ENCODE measurements around the gene DLG2.

Gene DLG2

DNA sequence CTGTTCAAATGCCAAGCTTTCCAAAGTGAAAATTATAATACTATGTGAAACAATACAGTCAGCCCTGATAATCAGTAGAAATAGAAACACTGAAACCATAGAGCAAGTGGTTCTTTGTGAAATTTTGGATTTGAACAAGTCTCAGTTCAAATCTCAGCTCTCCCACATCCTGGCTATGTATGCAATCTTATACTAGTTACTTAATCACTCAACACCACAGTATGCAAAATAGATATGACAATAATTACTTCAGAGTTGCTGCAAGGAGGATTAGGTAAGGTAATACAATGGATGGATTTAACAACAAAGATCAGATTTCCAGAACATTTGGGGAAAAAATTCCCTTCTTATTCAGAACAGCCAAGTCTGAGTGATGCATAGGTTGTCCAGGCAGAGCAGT lies 1489.2 kb downstream of the DLG2 start:
- DNase-seq: no peak

DNA sequence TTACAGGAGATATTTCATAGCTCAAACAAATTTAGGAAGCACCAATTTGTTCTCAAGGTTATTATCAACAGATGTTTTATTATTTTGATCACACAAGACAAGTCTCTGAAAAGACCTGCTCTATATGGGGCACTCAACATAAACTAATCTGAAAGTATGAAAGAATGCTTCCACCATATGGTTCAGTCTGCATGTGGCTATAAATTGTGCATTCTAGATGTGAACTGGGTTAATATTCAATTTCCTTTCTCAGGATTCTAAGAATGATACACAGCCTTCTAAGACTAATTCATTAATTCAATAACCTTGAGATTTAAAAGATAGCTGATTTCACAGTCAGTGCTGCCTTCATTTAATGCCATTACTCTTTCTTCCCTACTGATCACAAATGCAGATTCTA lies 1489.6 kb downstream of the DLG2 start:
- DNase-seq: no peak

GRCh38 chr11:84136926-84137325 lies 1490.2 kb downstream of the DLG2 start:
- no peak for DNase-seq

- no peak for DNase-seq
Measured at GRCh38 chr11:84130646-84131427, 1496.3 kb downstream of the DLG2 start.

- DNase-seq: no peak
Measured at GRCh38 chr11:84129961-84130576, 1497.1 kb downstream of the DLG2 start.

DNA sequence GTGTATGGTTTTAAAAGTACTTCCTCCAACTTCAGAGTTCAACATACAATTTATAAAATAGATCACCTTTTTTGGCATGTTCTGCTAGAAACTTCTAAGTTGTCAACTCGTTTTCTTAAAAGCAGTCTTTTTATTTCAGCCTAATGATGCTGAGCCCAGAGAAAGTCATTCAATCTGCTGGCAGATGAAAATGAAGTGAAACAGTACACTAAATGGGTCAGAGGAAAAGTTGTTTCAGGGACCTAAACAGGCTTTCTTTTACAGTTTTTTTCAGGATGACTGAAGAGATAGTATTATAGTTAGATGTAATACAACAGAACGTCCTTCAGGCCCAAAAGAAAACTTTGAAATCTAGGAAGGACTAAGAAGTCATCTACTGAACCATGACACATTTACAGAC lies 1498.3 kb downstream of the DLG2 start:
- no peak for DNase-seq

DNA sequence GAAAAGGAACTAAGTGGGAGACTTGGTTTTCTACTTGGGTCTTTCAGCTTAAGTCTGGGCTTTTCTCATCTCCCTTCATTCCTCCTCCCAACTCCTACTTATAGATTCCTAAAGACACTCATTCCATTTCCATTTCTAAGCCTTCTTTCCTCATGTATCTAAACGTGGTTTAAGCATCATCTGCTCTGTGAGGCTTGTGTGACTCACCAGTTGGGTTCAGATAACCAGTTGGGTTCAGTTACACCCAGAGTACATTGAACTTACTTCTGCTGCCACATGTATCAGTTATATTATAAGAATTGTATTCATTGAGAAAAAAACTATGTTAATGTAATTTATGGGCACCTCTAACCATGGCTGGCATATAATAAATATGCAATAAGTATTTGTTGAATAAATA lies 1509.8 kb downstream of the DLG2 start:
- no peak for DNase-seq

DNA sequence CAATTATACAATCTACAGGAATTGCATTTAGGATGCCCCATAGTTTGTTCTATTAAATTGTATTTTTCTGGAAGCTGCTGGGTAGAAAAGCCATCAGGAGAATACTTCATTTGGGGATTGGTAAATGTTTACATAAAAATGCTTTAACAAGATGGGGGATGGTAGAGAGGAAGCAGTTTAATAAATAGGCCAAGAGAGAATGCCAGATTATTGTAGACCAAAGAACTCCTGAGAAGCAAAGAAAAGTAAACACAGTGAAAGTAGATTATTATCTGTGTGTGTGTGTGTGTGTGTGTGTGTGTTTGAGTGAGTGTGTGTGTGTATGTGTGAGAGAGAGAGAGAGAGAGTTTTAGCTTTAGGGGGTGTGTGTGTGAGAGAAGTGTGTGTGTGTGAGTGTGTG lies 1520.6 kb downstream of the DLG2 start:
- no peak for DNase-seq

DNA sequence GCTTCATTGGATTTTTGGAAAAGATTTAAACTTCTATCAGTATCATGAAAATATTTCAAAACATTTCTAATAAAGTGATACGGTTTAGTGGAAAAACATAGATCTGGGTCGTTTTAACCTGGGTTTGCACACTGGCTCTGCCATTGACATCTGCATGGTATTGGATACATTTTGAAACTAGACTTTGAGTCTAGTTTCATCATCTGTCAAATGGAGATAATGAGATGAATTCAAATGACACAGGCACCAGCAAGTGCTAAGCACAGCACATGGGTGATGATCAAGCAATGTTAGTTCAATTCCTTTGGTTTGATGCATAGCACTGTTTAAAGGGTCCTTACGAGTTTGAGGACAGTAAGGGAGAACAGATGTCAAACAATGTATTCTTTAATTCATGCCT lies 1522.0 kb downstream of the DLG2 start:
- no peak for DNase-seq

DNA sequence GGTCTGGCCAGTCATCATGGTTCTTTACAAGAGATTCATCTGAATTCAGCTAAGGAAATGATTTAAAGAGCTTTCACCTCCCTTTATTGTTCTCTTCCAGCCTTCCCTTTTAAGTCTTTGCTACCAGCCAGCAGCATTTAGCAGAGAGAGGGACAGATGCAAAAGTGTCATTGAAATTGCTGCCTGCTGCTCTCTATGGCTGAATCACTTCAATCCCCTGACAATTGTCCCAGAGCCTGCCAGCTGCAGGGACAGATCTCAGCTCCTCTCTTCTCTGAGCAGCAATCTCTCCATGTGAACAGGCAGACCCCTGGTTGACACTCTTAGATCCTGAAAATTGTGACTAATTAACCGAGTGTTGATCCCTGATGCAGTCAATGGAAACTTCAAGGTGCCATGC lies 1524.0 kb downstream of the DLG2 start:
- no peak for DNase-seq

DNA sequence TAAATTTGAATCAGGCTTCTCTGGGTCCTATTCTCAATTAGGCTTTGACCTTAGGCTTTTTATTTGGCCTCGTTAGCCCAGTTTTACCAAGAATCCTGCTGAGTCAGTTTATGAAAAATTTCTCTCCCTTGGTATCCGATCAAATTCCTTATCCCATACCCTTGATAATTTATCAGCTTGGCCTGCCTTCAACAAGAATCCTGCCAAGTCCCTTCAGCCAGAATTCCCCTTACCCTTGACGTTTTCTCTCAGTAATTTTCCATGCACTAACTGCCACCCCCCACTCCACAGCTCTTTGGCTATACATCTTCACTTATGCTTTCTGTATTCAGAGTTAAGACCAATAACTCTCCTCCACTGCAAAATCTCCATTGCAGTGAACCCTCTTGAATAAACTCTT lies 1530.0 kb downstream of the DLG2 start:
- DNase-seq: no peak

DNA sequence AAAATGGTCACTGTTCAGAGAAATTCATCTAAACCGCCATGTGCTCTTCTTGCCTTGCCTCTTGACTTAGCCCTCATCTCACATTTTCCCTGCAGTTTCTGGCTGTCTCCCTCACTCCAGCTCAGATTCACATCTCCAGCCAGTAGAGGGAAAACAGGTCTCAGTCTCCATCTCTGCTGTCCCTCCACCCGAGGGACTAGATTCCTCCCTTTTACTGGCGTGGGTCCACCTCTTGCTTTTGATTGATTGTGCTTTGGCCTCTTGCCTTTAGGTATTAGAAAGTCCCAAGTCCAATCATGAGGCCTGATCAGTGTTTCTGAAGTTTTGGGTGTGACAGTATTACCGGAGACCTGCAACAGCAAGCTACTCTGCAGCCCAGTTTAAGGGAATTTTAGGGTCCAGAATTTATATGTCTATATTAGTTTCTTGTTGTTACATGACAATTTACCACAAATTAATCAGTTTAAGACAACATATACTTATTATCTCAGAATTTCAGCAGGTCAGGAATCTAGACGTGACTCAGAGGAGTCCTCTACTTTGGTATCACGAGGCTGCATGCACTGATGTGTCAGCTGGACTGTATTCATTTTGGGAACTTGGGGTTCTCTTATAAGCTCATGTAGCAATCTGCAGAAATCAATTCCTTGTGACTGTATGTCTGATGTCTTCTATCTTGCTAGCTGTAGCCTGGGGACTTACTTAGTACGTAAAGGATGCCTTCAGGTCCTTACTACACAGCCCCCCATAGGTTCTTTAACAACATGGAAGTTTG lies 1535.7 kb downstream of the DLG2 start:
- DNase-seq: no peak

GRCh38 chr11:84089072-84090057 lies 1537.8 kb downstream of the DLG2 start:
- no peak for DNase-seq

DNA sequence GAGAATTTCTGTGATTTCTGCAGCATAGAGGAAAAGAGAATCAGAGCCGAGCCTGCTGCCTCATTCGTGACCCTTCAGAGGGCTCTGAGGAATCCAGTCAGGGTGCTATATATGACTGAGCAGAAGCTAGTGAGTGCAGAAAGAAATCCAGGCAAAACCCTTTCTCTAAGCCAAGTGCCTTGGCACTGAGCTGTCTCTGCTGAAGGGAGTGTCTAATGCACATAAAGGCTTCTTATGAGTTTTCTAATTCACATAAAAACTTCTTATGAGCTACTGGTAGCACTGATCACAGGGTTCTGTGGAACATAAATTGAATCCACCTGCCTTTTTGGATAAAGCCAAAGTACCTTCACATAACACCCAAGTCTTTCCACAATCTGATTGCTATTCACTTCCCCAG lies 1555.3 kb downstream of the DLG2 start:
- no peak for DNase-seq

DNA sequence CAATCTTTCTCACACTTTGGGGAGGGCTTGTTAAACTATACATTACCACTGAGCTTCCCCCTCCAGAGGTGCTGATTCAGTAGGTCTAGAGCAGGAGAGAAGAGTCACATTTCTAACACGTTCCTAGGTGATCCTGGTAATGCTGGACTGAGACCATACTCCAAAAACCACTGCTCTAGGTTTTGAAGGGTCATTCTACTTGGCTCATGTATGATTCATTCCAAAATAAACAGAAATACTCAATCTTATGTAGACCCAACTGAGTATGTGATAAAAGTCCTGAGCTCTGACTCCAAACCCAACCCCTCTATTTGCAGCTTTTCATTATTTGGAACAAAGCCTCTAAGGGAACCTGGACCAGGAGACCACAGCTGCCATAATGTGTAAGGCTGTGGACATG lies 1558.1 kb downstream of the DLG2 start:
- DNase-seq: no peak

- no peak for DNase-seq
Measured at GRCh38 chr11:84061726-84062125, 1565.4 kb downstream of the DLG2 start.

- no peak for DNase-seq
Measured at GRCh38 chr11:84056653-84057376, 1570.3 kb downstream of the DLG2 start.

DNA sequence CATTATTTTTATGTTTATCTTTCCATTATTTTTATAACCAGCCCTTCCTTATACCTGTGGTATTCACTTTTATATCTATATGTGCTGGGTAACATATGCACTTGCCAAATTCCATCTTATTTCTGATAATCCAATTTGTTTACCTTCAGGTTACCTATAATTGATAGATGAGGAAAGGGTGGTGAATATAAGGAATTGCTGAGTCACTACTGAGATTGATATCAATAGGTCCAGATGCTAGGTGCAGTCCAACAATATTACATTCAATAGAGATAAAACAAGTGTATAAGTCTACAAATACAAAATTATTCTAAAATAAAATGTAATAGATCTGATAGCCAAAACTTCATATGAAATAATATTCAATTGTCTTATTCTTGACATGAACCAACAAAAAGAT lies 1582.0 kb downstream of the DLG2 start:
- no peak for DNase-seq

- no peak for DNase-seq
Measured at GRCh38 chr11:84044706-84045105, 1582.4 kb downstream of the DLG2 start.

- DNase-seq: no peak
Measured at GRCh38 chr11:84036664-84037194, 1590.4 kb downstream of the DLG2 start.

DNA sequence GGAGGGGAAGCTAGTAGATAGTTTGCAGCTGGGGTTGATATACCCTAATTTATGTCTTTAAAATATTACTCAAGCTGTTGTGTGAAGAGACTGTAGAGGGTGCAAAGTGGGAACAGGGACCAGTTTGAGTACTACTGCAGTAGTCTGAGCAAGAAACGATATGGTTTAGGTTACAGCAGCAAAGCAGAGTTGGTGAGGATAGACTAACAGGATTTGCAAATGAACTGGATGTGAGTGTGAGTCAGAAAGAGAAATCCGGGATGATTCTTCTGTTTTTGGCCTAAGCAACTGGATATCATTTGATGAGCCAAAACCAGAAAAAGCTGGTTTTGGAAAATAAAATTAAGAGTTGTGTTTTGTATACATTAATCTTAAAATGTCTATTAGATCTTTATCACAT lies 1591.5 kb downstream of the DLG2 start:
- no peak for DNase-seq

GRCh38 chr11:84034484-84034883 lies 1592.7 kb downstream of the DLG2 start:
- no peak for DNase-seq
